ENCODE results near the gene CRACR2B.

CRACR2B gene

DNA sequence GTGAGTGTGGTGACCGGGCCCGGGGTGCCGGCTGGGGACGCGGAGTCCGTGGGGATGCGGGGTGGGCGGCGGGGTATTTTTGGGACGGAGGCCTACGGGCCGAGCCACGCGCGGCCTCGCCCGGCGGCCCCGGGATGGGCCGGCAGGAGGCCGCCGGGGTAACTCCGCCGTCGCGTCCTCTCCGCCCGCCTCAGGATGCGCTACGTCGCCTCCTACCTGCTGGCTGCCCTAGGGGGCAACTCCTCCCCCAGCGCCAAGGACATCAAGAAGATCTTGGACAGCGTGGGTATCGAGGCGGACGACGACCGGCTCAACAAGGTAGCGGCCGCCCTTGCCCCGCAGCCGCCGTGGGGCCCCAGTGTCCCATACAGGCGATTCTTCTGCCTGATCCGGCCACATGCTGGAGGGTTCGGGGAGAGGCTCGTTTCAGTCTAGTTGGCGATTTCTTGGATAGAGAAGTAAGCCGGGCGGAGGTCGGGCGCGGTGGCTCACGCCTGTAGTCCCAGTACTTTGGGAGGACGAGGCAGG is 17.6 kb upstream of the CRACR2B start:
- H3K4me3 ChIP-seq (ENCODE audit: low read depth, low read length), result peak overlapping the region; percentile 97

DNA sequence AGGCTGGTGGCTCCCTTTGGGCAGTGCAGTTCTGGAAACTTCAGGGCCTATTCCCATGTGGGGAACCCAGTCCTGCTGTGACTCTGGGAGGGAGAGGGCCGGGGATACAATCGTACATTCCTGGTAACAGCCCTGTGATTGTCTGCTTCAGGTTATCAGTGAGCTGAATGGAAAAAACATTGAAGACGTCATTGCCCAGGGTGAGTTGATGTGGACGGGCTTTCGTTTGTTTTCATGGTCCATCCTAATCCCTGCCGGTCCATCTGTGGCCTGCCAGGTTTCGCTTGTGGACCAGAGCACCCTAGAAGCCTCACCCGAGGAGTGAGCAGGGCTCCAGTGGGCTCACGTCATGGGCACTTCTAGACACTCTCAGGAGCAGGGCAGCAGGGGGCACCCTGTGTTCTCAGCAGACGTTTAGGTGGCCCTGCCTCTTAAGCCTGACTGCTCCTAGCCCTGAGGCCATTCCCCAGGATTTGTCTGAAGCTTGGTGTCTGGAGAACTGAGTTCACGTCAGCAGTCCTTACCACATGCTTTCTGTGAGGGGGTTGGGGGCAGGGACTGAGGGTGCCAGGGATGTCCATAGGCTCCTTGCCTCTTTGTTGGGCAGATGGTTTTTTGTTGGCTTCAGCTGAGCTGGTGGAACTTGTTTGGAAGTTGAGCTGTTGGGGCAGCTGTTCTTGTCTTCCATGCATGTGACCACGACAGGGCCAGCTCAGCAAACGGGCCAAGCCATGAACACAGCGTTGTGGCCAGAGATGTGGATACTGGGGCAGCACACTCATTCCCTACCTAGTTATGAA is 16.1 kb upstream of the CRACR2B start:
- H3K4me3 ChIP-seq (ENCODE audit: low read depth, low read length), result no peak overlapping the region

GRCh38 chr11:812390-812789 is 15.3 kb upstream of the CRACR2B start:
- H3K4me3 ChIP-seq (ENCODE audit: low read depth, low read length), result no peak overlapping the region

DNA sequence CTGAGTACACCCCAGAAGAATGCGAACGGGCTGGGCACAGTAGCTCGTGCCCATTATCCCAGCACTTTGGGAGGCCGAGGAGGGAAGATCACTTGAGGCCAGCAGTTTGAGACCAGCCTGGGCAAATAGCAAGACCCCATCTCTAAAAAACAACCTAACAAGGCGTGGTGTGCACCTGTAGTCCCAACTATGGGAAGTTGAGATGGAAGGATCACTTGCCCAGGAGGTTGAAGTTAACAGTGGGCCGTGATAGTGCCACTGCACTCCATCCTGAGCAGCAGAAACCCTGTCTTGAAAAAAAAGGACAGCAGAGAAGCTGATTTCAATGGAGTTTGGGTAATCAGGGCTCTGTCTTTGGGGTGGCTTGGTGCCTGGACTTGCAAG is 14.7 kb upstream of the CRACR2B start:
- no peak overlapping the region for H3K4me3 ChIP-seq (ENCODE audit: low read depth, low read length)

DNA sequence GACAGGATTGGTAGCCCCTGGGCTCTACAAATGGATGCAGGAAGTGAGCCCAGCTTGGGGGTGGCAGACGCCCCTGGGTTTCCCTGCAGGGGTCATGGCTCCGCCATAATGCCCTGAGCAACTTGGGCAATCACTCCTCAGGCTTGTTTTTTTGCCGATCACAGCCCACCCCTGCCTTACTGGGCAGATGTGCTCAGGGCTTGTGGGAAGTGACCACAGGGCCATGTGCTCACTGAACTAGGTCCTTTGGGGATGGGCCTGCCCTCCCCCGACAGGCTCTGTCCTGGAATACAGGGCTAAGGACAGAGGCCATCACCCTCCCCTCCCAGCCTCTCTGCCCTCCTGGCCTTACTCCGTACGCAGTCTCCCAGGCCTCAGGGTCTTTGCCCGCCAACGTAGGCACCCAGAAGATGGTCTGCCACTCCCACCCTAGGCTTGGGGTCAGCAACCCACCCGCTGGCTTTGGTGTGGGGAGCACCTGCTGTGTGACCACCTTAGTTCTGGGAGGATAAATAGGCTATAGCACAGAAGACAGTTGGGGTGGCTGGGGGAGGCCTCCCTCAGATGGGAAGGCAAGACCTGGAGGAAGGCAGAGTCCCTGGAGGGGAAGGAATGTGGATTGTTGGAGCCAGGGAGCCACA is 14.1 kb upstream of the CRACR2B start:
- H3K4me3 ChIP-seq (ENCODE audit: low read depth, low read length), result no peak overlapping the region

DNA sequence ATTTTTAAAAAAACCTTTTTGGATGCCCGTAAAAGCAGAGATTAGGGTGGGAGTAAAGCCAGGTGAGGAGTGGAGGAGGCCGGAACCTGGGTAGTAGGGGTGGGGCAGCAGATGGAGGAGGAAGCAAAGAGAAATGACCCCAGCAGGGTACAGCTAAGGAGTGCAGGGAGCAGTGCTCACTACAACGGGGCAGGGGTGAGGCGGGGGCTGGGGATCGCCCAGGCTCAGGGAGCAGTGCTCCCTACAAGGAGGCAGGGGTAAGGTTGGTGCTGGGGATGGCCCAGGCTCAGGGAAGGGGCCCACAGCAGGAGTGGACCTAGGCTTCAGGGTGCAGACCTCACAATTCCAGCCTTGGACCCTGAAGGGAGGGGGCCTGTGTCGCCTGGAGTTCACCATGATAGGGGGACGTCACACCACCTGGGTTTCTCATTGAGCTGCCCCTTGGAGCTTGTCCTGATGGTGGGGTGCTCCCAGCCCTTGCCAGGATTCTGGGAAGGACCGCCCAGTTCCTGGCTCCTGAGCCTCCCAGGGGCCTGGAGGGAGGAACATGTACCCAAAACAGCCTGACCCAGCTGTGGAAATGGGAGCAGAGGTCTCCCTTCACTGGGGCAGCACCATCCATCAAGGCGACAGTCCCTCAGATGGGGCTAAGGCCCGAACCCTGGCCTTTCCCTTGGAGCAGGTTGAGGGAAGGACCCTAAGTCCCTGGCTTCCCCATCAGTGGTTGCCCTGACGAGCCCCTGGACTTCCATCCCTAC is 11.9 kb upstream of the CRACR2B start:
- H3K4me3 ChIP-seq (ENCODE audit: low read depth, low read length), result no peak overlapping the region

DNA sequence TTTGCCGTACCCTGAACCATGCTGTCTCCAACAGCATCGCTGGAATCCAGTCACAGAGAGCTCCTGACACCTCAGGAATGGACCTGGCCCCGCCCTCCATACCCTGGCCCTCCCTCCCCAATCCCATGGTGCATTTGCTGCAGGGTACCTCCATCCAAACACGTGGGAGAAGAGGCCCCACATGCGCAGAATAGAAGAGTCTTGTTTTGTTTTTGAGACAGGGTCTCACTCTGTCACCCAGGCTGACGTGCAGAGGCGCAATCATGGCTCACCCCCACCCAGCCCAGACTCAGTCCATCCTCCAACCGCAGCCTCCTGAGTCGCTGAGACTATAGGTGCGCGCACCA is 11.3 kb upstream of the CRACR2B start:
- H3K4me3 ChIP-seq (ENCODE audit: low read depth, low read length), result no peak overlapping the region

DNA sequence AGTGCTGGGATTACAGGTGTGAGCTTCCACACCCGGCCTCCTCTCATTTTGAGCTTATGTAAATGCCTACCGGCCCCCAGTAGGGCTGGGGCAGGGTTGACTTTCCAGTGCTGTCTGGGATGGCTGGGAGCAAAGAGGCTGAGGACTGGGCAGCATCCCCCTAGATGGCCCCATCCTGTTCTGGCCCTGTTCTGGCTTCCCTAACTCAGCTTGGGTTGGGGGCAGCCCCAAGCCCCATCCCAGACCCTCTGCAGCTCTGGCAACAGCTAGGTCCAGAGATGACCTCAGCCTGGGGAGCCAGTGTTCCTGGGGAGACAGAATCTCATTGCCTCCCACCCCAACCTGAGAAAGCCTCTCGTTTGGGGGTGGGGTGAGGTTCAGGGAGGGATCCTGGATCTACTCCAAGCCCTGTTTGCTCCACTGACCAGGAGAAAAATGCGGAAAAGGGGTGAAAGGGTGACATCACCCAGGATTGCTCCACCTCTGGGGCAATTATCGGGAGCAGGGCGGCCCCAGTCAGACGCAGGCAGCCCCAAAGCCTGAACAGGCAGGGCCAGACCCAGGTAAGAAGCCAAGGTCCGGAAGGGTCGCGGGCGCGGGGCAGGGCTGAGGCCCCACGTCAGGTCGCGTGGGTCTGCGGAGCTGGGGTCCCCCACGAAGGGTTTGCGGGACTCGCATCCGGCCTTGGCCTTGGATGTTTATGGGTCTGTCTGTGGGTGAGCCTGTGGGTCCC is 9.2 kb upstream of the CRACR2B start, which contains the start of gene PNPLA2:
Gene PNPLA2, plus strand, starts transcription at position 519 of the 733 bp plus-strand sequence. CDS start 805 bp downstream, outside the sequence.
- H3K4me3 ChIP-seq (ENCODE audit: low read depth, low read length), result peak within 1 kb of the TSS; percentile 84

DNA sequence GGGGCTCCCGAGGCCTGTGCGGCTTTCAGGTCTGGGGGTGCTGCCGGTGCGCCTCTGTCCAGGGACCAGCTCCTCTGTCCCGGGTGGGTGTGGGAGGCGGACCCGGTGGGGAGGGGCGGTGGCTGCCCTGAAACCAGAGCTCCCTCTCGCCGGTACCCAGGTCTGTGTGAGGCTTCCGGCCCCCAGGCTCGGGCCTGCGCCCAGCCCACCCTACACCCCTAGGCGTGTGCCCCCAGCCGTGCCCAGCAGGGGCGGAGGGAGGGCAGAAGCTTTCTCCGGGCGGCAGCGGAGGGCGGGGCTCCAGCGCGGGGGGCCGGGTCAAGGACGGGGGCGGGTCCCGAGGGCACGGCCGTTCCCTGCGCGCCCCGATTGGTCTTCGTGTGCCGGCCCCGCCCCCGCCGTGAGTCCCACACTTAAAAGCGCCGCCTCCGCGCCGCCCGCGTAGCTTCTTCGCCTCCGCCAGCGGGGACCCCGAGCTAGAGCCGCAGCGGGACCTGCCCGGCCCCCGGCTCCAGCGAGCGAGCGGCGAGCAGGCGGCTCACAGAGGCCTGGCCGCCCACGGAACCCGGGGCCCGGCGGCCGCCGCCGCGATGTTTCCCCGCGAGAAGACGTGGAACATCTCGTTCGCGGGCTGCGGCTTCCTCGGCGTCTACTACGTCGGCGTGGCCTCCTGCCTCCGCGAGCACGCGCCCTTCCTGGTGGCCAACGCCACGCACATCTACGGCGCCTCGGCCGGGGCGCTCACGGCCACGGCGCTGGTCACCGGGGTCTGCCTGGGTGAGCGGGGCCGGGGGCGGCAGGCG is 8.4 kb upstream of the CRACR2B start:
- H3K4me3 ChIP-seq (ENCODE audit: low read depth, low read length), result peak overlapping the region; percentile 84

DNA sequence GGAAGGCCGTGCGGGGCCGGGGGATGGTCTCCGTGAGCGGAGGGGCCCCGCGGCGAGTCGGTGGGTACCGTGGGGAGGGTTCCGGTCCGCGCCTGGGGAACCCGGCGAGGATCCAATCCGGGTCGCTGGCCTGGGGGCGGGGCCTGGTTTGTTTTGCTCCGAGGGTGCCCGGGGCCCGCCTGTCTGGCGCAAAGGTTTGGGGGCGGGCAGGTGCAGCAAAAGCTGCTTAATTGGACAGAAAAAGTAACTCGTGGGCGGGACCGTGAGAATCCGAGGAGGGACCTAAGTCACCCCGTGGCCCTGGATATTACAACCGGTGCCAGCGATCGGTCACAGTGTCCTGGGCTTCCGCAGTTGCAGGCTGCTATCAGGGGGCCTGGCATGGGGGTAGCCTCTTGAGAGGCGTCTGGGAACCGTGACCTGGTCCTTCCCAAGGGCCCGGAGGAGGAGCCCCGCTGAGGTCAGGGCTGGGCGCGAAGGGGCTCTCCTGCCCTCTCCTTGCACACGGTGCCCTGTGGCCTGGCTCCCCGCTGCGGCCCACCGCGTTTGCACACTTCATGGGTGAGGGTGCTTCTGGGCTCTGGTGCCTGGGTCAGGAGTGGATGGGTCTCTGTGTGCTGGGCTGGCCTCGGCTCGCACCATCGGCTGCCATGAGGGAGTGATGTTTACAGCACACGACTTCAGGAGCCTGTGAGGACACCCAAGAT is 7.6 kb upstream of the CRACR2B start:
- H3K4me3 ChIP-seq (ENCODE audit: low read depth, low read length), result peak overlapping the region; percentile 60

- peak overlapping the region; percentile 60 for H3K4me3 ChIP-seq (ENCODE audit: low read depth, low read length)
Measured at GRCh38 chr11:820655-821511, 6.8 kb upstream of the CRACR2B start.

DNA sequence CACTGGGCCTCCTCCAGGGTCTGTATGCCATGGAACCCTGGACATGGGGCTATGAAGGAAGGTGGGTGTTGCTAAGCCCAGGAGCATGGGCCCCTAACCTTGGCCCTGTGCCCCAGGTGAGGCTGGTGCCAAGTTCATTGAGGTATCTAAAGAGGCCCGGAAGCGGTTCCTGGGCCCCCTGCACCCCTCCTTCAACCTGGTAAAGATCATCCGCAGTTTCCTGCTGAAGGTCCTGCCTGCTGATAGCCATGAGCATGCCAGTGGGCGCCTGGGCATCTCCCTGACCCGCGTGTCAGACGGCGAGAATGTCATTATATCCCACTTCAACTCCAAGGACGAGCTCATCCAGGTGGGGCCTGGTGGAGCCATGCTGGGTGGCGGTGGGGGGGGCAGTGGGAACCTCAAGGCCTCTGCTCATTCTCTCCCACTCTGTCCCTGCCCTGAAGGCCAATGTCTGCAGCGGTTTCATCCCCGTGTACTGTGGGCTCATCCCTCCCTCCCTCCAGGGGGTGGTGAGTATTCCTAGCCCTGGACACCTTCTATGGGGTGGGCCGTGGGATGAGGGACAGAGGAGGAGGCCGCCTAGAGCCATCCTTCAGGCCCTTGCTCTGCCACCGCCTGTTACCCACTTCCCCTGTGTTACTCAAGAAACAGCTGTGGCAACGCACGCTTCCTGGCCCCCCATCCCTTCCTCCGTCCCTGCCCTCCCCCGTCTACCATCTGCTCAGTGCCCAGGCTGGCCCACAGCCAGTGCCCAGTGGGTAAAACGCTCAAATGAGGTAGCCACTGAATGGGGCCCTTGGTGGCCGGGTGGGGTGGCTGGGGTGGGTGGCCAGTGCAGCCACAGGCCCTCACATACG is 6.0 kb upstream of the CRACR2B start:
- H3K4me3 ChIP-seq (ENCODE audit: low read depth, low read length), result no peak overlapping the region

- H3K4me3 ChIP-seq (ENCODE audit: low read depth, low read length), result no peak overlapping the region
Measured at GRCh38 chr11:823441-824291, 4.1 kb upstream of the CRACR2B start.

DNA sequence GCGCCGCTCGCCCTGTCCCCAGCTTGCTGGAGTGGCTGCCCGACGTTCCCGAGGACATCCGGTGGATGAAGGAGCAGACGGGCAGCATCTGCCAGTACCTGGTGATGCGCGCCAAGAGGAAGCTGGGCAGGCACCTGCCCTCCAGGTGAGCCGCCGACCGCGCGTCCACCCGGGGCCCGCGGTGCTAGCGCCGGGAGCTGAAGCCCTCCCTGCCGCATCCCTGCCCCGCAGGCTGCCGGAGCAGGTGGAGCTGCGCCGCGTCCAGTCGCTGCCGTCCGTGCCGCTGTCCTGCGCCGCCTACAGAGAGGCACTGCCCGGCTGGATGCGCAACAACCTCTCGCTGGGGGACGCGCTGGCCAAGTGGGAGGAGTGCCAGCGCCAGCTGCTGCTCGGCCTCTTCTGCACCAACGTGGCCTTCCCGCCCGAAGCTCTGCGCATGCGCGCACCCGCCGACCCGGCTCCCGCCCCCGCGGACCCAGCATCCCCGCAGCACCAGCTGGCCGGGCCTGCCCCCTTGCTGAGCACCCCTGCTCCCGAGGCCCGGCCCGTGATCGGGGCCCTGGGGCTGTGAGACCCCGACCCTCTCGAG is 3.3 kb upstream of the CRACR2B start:
- no peak overlapping the region for H3K4me3 ChIP-seq (ENCODE audit: low read depth, low read length)

- no peak overlapping the region for H3K4me3 ChIP-seq (ENCODE audit: low read depth, low read length)
Measured at GRCh38 chr11:824942-825341, 2.8 kb upstream of the CRACR2B start.

Data from iPS-11a (cell line).